Ishikawa (cell line): ENCODE results near the gene RNMT.
A peak's percentile ranks its signal among the peaks of the same experiment; 100 is the strongest.

Experiments used
- EP300 ChIP-seq: IDR thresholded peaks from 2 replicates; pipeline ENCODE4 v1.6.1; 2012; ENCODE audit warnings: borderline replicate concordance
- RAD21 ChIP-seq: IDR thresholded peaks from 2 replicates; pipeline ENCODE4 v1.6.1; 2012; ENCODE audit warnings: low read depth
- TAF1 ChIP-seq: IDR thresholded peaks from 2 replicates; pipeline ENCODE4 v1.6.1; 2012; ENCODE audit warnings: low read depth, mild to moderate bottlenecking
- TCF12 ChIP-seq: IDR thresholded peaks from 2 replicates; pipeline ENCODE4 v1.6.1; 2012; ENCODE audit warnings: low read depth
- TEAD4 ChIP-seq: IDR thresholded peaks from 2 replicates; pipeline ENCODE4 v1.6.1; 2012
- YY1 ChIP-seq: IDR thresholded peaks from 2 replicates; pipeline ENCODE4 v1.6.1; 2012; ENCODE audit warnings: low read depth
- ZBTB7A ChIP-seq: IDR thresholded peaks from 2 replicates; pipeline ENCODE4 v1.6.1; 2012; ENCODE audit warnings: low read depth
- TF ChIP-seq, protein P1 (sequence below): IDR thresholded peaks from 2 replicates; pipeline ENCODE4 v1.6.1; 2012; ENCODE audit warnings: low read depth, mild to moderate bottlenecking
- TF ChIP-seq, protein P2 (sequence below): IDR thresholded peaks from 2 replicates; pipeline ENCODE4 v1.6.1; 2012

DNA sequence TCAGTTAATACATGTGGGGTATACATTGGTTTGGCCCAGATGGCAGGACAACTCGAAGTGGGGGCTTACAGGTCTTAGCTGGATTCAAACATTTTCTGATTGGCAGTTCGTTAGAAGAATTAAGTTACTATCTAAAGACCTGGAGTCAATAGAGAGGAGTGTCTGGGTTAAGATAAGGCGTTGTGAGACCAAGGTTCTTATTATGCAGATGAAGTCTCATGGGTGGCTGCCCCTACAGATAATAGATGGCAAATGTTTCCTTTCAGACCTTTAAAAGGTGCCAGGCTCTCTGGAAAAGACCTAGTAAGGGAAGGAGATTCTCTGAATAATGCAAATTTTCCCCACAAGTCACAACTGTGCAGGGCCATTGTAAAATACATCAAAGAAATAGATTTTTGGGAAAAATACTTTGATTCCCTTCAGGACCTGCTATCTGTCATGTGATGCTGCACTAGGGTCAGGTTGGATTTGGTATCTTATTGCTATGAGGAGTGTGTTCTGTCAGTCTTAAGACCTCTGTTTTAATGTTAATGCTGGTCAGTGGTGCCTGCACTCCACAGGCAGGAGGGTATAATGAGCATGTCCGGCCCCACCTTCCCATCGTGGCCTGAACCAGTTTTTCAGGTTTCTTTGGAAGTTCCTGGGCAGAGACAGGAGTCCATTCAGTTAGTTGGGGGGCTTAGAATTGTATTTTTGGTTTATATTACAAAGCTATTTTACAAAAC lies 83.2 kb downstream of the RNMT start:
- TF ChIP-seq YY1 (no peak), EP300 (no peak), ZBTB7A (no peak), RAD21 (no peak), TAF1 (no peak), TEAD4 (no peak), TCF12 (peak; percentile 46; the same call in 1 of the 2 replicates)
- TF ChIP-seq, protein P1, sequence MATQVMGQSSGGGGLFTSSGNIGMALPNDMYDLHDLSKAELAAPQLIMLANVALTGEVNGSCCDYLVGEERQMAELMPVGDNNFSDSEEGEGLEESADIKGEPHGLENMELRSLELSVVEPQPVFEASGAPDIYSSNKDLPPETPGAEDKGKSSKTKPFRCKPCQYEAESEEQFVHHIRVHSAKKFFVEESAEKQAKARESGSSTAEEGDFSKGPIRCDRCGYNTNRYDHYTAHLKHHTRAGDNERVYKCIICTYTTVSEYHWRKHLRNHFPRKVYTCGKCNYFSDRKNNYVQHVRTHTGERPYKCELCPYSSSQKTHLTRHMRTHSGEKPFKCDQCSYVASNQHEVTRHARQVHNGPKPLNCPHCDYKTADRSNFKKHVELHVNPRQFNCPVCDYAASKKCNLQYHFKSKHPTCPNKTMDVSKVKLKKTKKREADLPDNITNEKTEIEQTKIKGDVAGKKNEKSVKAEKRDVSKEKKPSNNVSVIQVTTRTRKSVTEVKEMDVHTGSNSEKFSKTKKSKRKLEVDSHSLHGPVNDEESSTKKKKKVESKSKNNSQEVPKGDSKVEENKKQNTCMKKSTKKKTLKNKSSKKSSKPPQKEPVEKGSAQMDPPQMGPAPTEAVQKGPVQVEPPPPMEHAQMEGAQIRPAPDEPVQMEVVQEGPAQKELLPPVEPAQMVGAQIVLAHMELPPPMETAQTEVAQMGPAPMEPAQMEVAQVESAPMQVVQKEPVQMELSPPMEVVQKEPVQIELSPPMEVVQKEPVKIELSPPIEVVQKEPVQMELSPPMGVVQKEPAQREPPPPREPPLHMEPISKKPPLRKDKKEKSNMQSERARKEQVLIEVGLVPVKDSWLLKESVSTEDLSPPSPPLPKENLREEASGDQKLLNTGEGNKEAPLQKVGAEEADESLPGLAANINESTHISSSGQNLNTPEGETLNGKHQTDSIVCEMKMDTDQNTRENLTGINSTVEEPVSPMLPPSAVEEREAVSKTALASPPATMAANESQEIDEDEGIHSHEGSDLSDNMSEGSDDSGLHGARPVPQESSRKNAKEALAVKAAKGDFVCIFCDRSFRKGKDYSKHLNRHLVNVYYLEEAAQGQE, result no peak
- TF ChIP-seq, protein P2, sequence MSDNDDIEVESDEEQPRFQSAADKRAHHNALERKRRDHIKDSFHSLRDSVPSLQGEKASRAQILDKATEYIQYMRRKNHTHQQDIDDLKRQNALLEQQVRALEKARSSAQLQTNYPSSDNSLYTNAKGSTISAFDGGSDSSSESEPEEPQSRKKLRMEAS, result peak; percentile 19
